ENCODE measurements around the gene NTN1.
"Not testable (repeated sequence)": the region's sequence is repeated elsewhere in the genome, so short reads cannot be mapped to it uniquely, and the experiment has no call there.

DNA sequence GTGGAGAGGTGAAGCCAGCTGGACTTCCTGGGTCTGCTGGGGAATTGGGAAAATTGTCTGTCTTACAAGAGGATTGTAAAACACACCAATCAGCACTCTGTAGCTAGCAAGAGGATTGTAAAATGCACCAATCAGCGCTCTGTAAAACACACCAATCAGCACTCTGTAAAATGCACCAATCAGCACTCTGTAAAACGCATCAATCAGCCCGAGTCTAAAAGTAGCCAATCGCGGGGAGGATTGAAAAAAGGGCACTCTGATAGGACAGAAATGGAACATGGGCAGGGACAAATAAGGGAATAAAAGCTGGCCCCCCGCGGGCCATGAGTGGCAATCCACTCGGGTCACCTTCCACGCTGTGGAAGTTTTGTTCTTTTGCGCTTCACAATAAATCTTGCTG lies 130.4 kb downstream of the NTN1 start:
- TF ChIP-seq, protein P1, sequence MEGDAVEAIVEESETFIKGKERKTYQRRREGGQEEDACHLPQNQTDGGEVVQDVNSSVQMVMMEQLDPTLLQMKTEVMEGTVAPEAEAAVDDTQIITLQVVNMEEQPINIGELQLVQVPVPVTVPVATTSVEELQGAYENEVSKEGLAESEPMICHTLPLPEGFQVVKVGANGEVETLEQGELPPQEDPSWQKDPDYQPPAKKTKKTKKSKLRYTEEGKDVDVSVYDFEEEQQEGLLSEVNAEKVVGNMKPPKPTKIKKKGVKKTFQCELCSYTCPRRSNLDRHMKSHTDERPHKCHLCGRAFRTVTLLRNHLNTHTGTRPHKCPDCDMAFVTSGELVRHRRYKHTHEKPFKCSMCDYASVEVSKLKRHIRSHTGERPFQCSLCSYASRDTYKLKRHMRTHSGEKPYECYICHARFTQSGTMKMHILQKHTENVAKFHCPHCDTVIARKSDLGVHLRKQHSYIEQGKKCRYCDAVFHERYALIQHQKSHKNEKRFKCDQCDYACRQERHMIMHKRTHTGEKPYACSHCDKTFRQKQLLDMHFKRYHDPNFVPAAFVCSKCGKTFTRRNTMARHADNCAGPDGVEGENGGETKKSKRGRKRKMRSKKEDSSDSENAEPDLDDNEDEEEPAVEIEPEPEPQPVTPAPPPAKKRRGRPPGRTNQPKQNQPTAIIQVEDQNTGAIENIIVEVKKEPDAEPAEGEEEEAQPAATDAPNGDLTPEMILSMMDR (IDR thresholded peaks at IDR 0.05): not testable (repeated sequence)
- not testable (repeated sequence) for TF ChIP-seq EZH2phosphoT487, EZH2 (IDR thresholded peaks at IDR 0.05)
